Common myeloid progenitor, CD34-positive (primary cell): Measurements from ENCODE around the gene MCRS1.
"Not testable (repeated sequence)": the region's sequence is repeated elsewhere in the genome, so short reads cannot be mapped to it uniquely, and the experiment has no call there.

ENCODE experiments used
- CTCF ChIA-PET: fragments of 350-600 bp; sonication (Branson Sonifier 250); formaldehyde crosslinking; loops from one replicate; lab custom pipeline; 2021; ENCODE audit warnings: antibody characterized with exemption; lab: Charles Lee
- POLR2A ChIA-PET: fragments of 350-600 bp; sonication (Branson Sonifier 250); formaldehyde crosslinking; loops from one replicate; lab custom pipeline; 2021; ENCODE audit warnings: antibody characterized with exemption; lab: Charles Lee
- DNase-seq, 3 donors: peaks; one replicate each; pipeline versions ENCODE4 v3.0.0 to v3.0.0-alpha.2; 2013
- H3K27ac ChIP-seq, 2 experiments: 1 replicate in 1 of 2; 2 replicates in 1 of 2; pipeline ENCODE4 v1.7.0; 2013; ENCODE audit warnings: inconsistent platforms in 2 of 2, low read length in 2 of 2, mild to moderate bottlenecking in 2 of 2, low read depth in 1 of 2, moderate library complexity in 1 of 2; ENCODE audit not compliant: severe bottlenecking in 2 of 2, insufficient read depth in 1 of 2, poor library complexity in 1 of 2
- H3K27me3 ChIP-seq, 5 experiments: replicated peaks in 2 of 5; 1 replicate in 3 of 5; 2 replicates in 2 of 5; pipeline versions ENCODE4 v1.6.1 to v1.7.0; 2013; ENCODE audit warnings: low read length in 4 of 5, mild to moderate bottlenecking in 2 of 5, moderate library complexity in 2 of 5, inconsistent platforms in 1 of 5; ENCODE audit not compliant: insufficient read depth in 5 of 5, control insufficient read depth in 4 of 5
- H3K36me3 ChIP-seq, 4 experiments: 1 replicate in 2 of 4; 2 replicates in 2 of 4; pipeline versions ENCODE4 v1.6.1 to v1.7.0; 2013; ENCODE audit warnings: low read length in 3 of 4, control low read depth in 1 of 4, mild to moderate bottlenecking in 1 of 4; ENCODE audit not compliant: control insufficient read depth in 4 of 4, insufficient read depth in 4 of 4
- H3K4me1 ChIP-seq, 4 experiments: 1 replicate in 3 of 4; 2 replicates in 1 of 4; pipeline versions ENCODE4 v1.6.1 to v1.7.1; 2013; ENCODE audit warnings: low read length in 3 of 4, mild to moderate bottlenecking in 3 of 4, control low read depth in 1 of 4, inconsistent platforms in 1 of 4, moderate library complexity in 1 of 4; ENCODE audit not compliant: control insufficient read depth in 4 of 4, insufficient read depth in 4 of 4; ENCODE audit errors: control extremely low read depth in 1 of 4
- H3K4me3 ChIP-seq, 7 experiments: 1 replicate in 4 of 7; 2 replicates in 3 of 7; pipeline versions ENCODE4 v1.5.1 to v1.7.0; 2013; ENCODE audit warnings: mild to moderate bottlenecking in 7 of 7, low read length in 6 of 7, moderate library complexity in 6 of 7, inconsistent platforms in 2 of 7, low read depth in 2 of 7, control low read depth in 1 of 7; ENCODE audit not compliant: insufficient read depth in 4 of 7, control insufficient read depth in 1 of 7; ENCODE audit errors: extremely low read depth in 1 of 7
- H3K9me3 ChIP-seq, 5 experiments: 1 replicate in 4 of 5; 2 replicates in 1 of 5; pipeline versions ENCODE4 v1.6.1 to v1.7.1; 2013; ENCODE audit warnings: low read length in 4 of 5, mild to moderate bottlenecking in 2 of 5, inconsistent platforms in 1 of 5, low read depth in 1 of 5, moderate library complexity in 1 of 5; ENCODE audit not compliant: control insufficient read depth in 4 of 5, insufficient read depth in 2 of 5; ENCODE audit errors: control extremely low read depth in 1 of 5
- WGBS: methylation state at CpG from one replicate; pipeline ENCODE4 v1.1.5; 2013; ENCODE audit not compliant: insufficient coverage; 5-methylcytosine and 5-hydroxymethylcytosine counted together

Gene MCRS1

GRCh38 chr12:49609059-49609874 lies 41.3 kb upstream of the MCRS1 start:
- Histone ChIP-seq H3K27ac (no peak overlapping the region), H3K4me3 (no peak overlapping the region), H3K9me3 (peaks cover 0 to 7% (median under 1%) of the 10 kb centered on the region in 5 experiments), H3K4me1 (peaks cover 0 to 9% (median 7%) of the 10 kb centered on the region in 4 experiments), H3K36me3 (no peaks in the 10 kb centered on the region), H3K27me3 (no peaks in the 10 kb centered on the region)
- POLR2A ChIA-PET = no interaction called here
- CTCF ChIA-PET = interaction anchor here (0.7 kb wide), 1 partner anchor 33 kb away, joined by 3 read pairs; no protein-coding TSS in a partner anchor
- DNase-seq = no peak
- WGBS = 100% methylated on average over 2 of the region's 2 CpGs

- H3K27me3 ChIP-seq, H3K36me3 ChIP-seq, POLR2A ChIA-PET, H3K27ac ChIP-seq, H3K4me1 ChIP-seq, DNase-seq, H3K9me3 ChIP-seq, H3K4me3 ChIP-seq: not testable (repeated sequence)
- CTCF ChIA-PET = interaction anchor here (1.4 to 2.9 kb wide), 2 partner anchors 25 to 52 kb away, joined by 3 to 11 read pairs; no protein-coding TSS in a partner anchor
- 100% methylated on average over 3 of the region's 4 CpGs for WGBS
These were observed 37.6 kb upstream of the MCRS1 start, which contains the start of gene FAM186B for GRCh38 chr12:49605539-49605938. TSS of gene FAM186B (minus strand) at chr12:49605639. CDS start at chr12:49605477, 162 bp downstream.

- no peaks in the 10 kb centered on the region for H3K27me3 ChIP-seq
- peaks cover 0 to 9% (median 7%) of the 10 kb centered on the region in 4 experiments for H3K4me1 ChIP-seq
- no peak overlapping the region for H3K4me3 ChIP-seq
- H3K36me3 ChIP-seq = peaks cover 0 to 5% (median 2%) of the 10 kb centered on the region in 4 experiments
- 25% methylated on average over 2 of the region's 5 CpGs for WGBS
- H3K27ac ChIP-seq = no peak overlapping the region
- CTCF ChIA-PET = interaction anchor here (0.9 to 2.9 kb wide), 3 partner anchors 24 to 51 kb away, joined by 3 to 11 read pairs (median 3); no protein-coding TSS in a partner anchor
- peaks cover 0 to 2% (median 0%) of the 10 kb centered on the region in 5 experiments for H3K9me3 ChIP-seq
- POLR2A ChIA-PET = no interaction called here
- peak in 1 of 3 donors; percentile 6 for DNase-seq
These were observed 36.9 kb upstream of the MCRS1 start for GRCh38 chr12:49604856-49605255.

- Histone ChIP-seq H3K4me1 (peaks cover 0 to 9% (median 7%) of the 10 kb centered on the region in 4 experiments), H3K36me3 (peaks cover 0 to 6% (median 2%) of the 10 kb centered on the region in 4 experiments), H3K27ac (no peak overlapping the region), H3K9me3 (no peaks in the 10 kb centered on the region), H3K27me3 (no peaks in the 10 kb centered on the region), H3K4me3 (no peak overlapping the region)
- 100% methylated on average over 1 of the region's 1 CpG for WGBS
- ChIA-PET POLR2A (no interaction called here), CTCF (interaction anchor here (1.0 to 2.9 kb wide), 5 partner anchors 11 to 50 kb away, joined by 3 to 11 read pairs (median 6); no protein-coding TSS in a partner anchor)
- DNase-seq = no peak
These were observed 35.8 kb upstream of the MCRS1 start for GRCh38 chr12:49603721-49604120.

GRCh38 chr12:49599961-49600360 lies 32.0 kb upstream of the MCRS1 start:
- no peaks in the 10 kb centered on the region for H3K27me3 ChIP-seq
- ChIA-PET POLR2A (interaction anchor here (0.6 kb wide), 1 partner anchor 93 kb away, joined by 5 read pairs; no protein-coding TSS in a partner anchor), CTCF (interaction anchor here (1.0 to 1.9 kb wide), 3 partner anchors 11 to 24 kb away, joined by 3 to 5 read pairs (median 4); no protein-coding TSS in a partner anchor)
- H3K4me1 ChIP-seq = peaks cover 0 to 4% (median 3%) of the 10 kb centered on the region in 4 experiments
- H3K4me3 ChIP-seq = no peak overlapping the region
- WGBS = 97% methylated on average over 8 of the region's 8 CpGs
- H3K36me3 ChIP-seq = peaks cover 0 to 8% (median 4%) of the 10 kb centered on the region in 4 experiments
- no peak overlapping the region for H3K27ac ChIP-seq
- H3K9me3 ChIP-seq = peaks cover 0 to 1% (median 0%) of the 10 kb centered on the region in 5 experiments
- no peak for DNase-seq

GRCh38 chr12:49598527-49598926 lies 30.6 kb upstream of the MCRS1 start:
- ChIA-PET CTCF (interaction anchor here (1.4 to 1.7 kb wide), 2 partner anchors 18 to 240 kb away, joined by 3 to 5 read pairs; no protein-coding TSS in a partner anchor), POLR2A (no interaction called here)
- no peak overlapping the region for H3K27ac ChIP-seq
- H3K36me3 ChIP-seq = peaks cover 0 to 8% (median 4%) of the 10 kb centered on the region in 4 experiments
- H3K27me3 ChIP-seq = no peaks in the 10 kb centered on the region
- no peaks in the 10 kb centered on the region for H3K4me1 ChIP-seq
- peaks cover 0 to 1% (median 0%) of the 10 kb centered on the region in 5 experiments for H3K9me3 ChIP-seq
- no peak for DNase-seq
- 94% methylated on average over 8 of the region's 10 CpGs for WGBS
- H3K4me3 ChIP-seq = no peak overlapping the region
